OCI-LY3 (cell line): Measurements from ENCODE around the gene UBE3B.

ENCODE experiments used
- H2AFZ ChIP-seq: fragments of 200-600, 300-600 bp; shearing (Covaris generic); 2 replicates; pipeline ENCODE4 v1.6.0; 2014; ENCODE audit warnings: antibody characterized with exemption, low read depth, low read length
- H3K27ac ChIP-seq: fragments of 200-600, 300-600 bp; sonication (generic); 2 replicates; pipeline ENCODE4 v1.5.1; 2014; ENCODE audit warnings: mild to moderate bottlenecking, low read length, moderate library complexity, mixed read lengths
- H3K27me3 ChIP-seq: fragments of 200-600, 300-600 bp; sonication (generic); 2 replicates; pipeline ENCODE4 v1.6.1; 2014; ENCODE audit warnings: low read depth, low read length, mixed read lengths
- H3K36me3 ChIP-seq: fragments of 200-600, 300-600 bp; sonication (generic); replicated peaks from 2 replicates; pipeline ENCODE3; 2014; ENCODE audit warnings: low read depth, low read length, mixed read lengths
- H3K4me1 ChIP-seq: fragments of 300-600, 200-600 bp; sonication (generic); 2 replicates; pipeline ENCODE4 v1.6.1; 2014; ENCODE audit warnings: low read length, mixed read lengths
- H3K4me2 ChIP-seq: fragments of 200-600, 300-600 bp; sonication (generic); 2 replicates; pipeline ENCODE4 v1.6.1; 2014; ENCODE audit warnings: low read length, mixed read lengths
- H3K4me3 ChIP-seq: fragments of 300-600, 200-600 bp; sonication (generic); 2 replicates; pipeline ENCODE4 v1.5.1; 2014; ENCODE audit warnings: antibody characterized with exemption, mild to moderate bottlenecking, low read length, moderate library complexity
- H3K79me2 ChIP-seq: fragments of 300-600, 200-600 bp; shearing (Covaris generic); 2 replicates; pipeline ENCODE4 v1.6.1; 2014; ENCODE audit warnings: mild to moderate bottlenecking, low read length, mixed read lengths
- H3K9ac ChIP-seq: fragments of 300-600, 200-600 bp; shearing (Covaris generic); 2 replicates; pipeline ENCODE4 v1.6.0; 2014; ENCODE audit warnings: mild to moderate bottlenecking, low read length, moderate library complexity
- H3K9me3 ChIP-seq: fragments of 200-600, 300-600 bp; shearing (Covaris generic); 2 replicates; pipeline ENCODE4 v1.6.1; 2014; ENCODE audit warnings: low read length, mixed read lengths; ENCODE audit not compliant: insufficient read depth
- H4K20me1 ChIP-seq: fragments of 200-600, 300-600 bp; sonication (generic); 2 replicates; pipeline ENCODE4 v1.6.1; 2016; ENCODE audit warnings: low read length, mixed read lengths; ENCODE audit not compliant: insufficient read depth
- EZH2phosphoT487 ChIP-seq: fragments of 200-600 bp; shearing (Covaris generic); IDR thresholded peaks from 2 replicates; pipeline ENCODE4 v1.6.1; 2018; ENCODE audit warnings: antibody characterized with exemption, mixed run types, low read depth
- TF ChIP-seq, protein P1 (sequence below): fragments of 200-600, 300-600 bp; sonication (generic); IDR thresholded peaks from 2 replicates; pipeline ENCODE4 v1.5.1; 2014; ENCODE audit warnings: antibody characterized with exemption, low read length, low read depth

The UBE3B gene

GRCh38 chr12:109449845-109450532, 27.4 kb upstream of the UBE3B start:
- TF ChIP-seq, protein P1, sequence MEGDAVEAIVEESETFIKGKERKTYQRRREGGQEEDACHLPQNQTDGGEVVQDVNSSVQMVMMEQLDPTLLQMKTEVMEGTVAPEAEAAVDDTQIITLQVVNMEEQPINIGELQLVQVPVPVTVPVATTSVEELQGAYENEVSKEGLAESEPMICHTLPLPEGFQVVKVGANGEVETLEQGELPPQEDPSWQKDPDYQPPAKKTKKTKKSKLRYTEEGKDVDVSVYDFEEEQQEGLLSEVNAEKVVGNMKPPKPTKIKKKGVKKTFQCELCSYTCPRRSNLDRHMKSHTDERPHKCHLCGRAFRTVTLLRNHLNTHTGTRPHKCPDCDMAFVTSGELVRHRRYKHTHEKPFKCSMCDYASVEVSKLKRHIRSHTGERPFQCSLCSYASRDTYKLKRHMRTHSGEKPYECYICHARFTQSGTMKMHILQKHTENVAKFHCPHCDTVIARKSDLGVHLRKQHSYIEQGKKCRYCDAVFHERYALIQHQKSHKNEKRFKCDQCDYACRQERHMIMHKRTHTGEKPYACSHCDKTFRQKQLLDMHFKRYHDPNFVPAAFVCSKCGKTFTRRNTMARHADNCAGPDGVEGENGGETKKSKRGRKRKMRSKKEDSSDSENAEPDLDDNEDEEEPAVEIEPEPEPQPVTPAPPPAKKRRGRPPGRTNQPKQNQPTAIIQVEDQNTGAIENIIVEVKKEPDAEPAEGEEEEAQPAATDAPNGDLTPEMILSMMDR: no peak; the same call in 1 of the 2 replicates
- TF ChIP-seq EZH2phosphoT487: no peak
- no peaks in the 10 kb centered on the region for H3K79me2 ChIP-seq
- peaks cover 20% of the 10 kb centered on the region for H3K36me3 ChIP-seq
- H3K4me3 ChIP-seq: no peak overlapping the region
- no peak overlapping the region for H3K27ac ChIP-seq
- no peak overlapping the region for H3K9ac ChIP-seq
- H3K9me3 ChIP-seq: no peaks in the 10 kb centered on the region
- H2AFZ ChIP-seq: no peak overlapping the region
- no peak overlapping the region for H3K4me2 ChIP-seq
- no peaks in the 10 kb centered on the region for H3K4me1 ChIP-seq
- no peaks in the 10 kb centered on the region for H4K20me1 ChIP-seq
- no peaks in the 10 kb centered on the region for H3K27me3 ChIP-seq

DNA sequence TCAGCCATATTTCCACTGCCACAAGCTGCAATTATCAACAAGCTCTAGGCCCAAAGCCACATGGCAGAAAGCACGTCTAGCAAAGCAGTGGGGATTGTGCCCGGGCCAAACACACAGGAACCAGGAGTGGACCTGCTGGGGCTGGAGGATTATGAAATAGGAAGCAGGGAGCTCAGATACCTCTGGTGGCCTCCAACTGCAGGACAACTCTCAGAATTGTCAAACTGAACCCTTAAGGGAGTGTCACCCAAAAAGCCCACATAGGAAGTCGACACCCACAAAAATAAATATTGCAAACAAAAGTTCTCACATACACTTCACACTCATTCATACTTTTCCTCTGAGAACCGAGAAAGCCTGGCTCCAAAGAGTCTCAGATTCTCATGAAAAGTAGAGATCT, 26.5 kb upstream of the UBE3B start:
- H2AFZ ChIP-seq: no peak overlapping the region
- H3K9ac ChIP-seq: no peak overlapping the region
- H3K4me2 ChIP-seq: no peak overlapping the region
- H3K27ac ChIP-seq: no peak overlapping the region
- H3K4me1 ChIP-seq: no peaks in the 10 kb centered on the region
- no peak overlapping the region for H3K4me3 ChIP-seq
- no peaks in the 10 kb centered on the region for H3K27me3 ChIP-seq
- TF ChIP-seq, protein P1: no peak
- TF ChIP-seq EZH2phosphoT487: no peak
- no peaks in the 10 kb centered on the region for H4K20me1 ChIP-seq
- peaks cover 27% of the 10 kb centered on the region for H3K36me3 ChIP-seq
- H3K79me2 ChIP-seq: no peaks in the 10 kb centered on the region
- H3K9me3 ChIP-seq: no peaks in the 10 kb centered on the region

DNA sequence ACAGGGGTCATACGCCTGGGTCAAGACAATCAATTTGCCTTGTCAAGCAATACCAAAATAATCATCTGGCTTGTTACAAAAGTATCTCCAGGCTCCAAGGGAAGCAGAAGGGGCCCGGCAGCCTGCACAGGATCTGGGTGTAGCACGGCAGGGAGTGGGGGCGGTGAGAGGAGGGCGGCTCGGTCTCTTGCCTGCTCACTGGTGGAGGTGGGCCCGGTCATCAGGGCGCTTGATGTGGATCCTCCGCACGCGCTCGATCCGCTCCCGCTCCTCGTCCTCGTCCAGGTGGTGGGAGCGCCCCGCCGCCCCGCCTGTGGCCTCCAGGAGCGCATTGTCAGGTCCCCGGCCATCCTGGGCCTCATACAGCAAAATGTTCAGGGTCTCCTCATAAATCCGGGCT, 26.0 kb upstream of the UBE3B start:
- TF ChIP-seq, protein P1: no peak
- TF ChIP-seq EZH2phosphoT487: no peak
- Histone ChIP-seq H3K4me1 (no peaks in the 10 kb centered on the region), H3K9ac (no peak overlapping the region), H3K4me3 (no peak overlapping the region), H3K79me2 (no peaks in the 10 kb centered on the region), H2AFZ (no peak overlapping the region), H3K27ac (no peak overlapping the region), H3K27me3 (no peaks in the 10 kb centered on the region), H3K4me2 (no peak overlapping the region), H4K20me1 (no peaks in the 10 kb centered on the region), H3K9me3 (no peaks in the 10 kb centered on the region), H3K36me3 (peaks cover 29% of the 10 kb centered on the region)

DNA sequence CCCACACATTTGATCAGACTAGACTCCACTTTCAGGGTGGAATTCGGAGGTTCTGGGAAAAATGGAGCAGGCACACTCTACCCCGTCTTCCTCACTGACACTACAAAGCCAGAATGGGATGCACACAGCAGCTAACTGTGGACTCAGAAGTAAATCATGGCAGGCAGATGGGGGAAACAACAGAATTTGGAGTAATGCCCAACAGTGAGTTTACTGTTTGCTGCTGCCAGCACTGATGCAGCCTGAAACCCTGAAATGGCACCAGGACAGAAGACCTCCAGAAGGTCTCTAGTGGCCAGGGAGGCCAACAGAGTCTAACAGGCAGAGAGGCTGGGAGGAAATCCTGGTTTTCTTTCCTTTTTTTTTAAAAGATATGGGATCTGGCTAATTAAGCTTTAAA, 24.9 kb upstream of the UBE3B start:
- H3K79me2 ChIP-seq: no peaks in the 10 kb centered on the region
- no peaks in the 10 kb centered on the region for H3K27me3 ChIP-seq
- H3K9ac ChIP-seq: no peak overlapping the region
- H3K9me3 ChIP-seq: no peaks in the 10 kb centered on the region
- no peak overlapping the region for H3K4me3 ChIP-seq
- no peak overlapping the region for H3K4me2 ChIP-seq
- H3K36me3 ChIP-seq: peaks cover 40% of the 10 kb centered on the region
- TF ChIP-seq EZH2phosphoT487: no peak
- TF ChIP-seq, protein P1: no peak
- H4K20me1 ChIP-seq: no peaks in the 10 kb centered on the region
- no peaks in the 10 kb centered on the region for H3K4me1 ChIP-seq
- no peak overlapping the region for H3K27ac ChIP-seq
- no peak overlapping the region for H2AFZ ChIP-seq
